Hepatocyte (in vitro differentiated cells): ENCODE results near the gene GPR149.

Source experiments
- EZH2 ChIP-seq: fragments of 200-600 bp; sonication (generic); IDR thresholded peaks from 2 replicates; pipeline ENCODE4 v1.6.1; 2016; ENCODE audit warnings: antibody characterized with exemption, mild to moderate bottlenecking, borderline replicate concordance
- EZH2phosphoT487 ChIP-seq: fragments of 200-600 bp; sonication (generic); IDR thresholded peaks from one replicate; pipeline ENCODE4 v1.6.1; 2018; ENCODE audit warnings: antibody characterized with exemption, mild to moderate bottlenecking, low read depth, moderate library complexity; ENCODE audit not compliant: unreplicated experiment, severe bottlenecking
- TF ChIP-seq, protein P1 (sequence below): fragments of 200-600 bp; sonication (generic); IDR thresholded peaks from 2 replicates; pipeline ENCODE4 v1.5.1; 2016; ENCODE audit warnings: antibody characterized with exemption, mild to moderate bottlenecking; ENCODE audit not compliant: poor library complexity

DNA sequence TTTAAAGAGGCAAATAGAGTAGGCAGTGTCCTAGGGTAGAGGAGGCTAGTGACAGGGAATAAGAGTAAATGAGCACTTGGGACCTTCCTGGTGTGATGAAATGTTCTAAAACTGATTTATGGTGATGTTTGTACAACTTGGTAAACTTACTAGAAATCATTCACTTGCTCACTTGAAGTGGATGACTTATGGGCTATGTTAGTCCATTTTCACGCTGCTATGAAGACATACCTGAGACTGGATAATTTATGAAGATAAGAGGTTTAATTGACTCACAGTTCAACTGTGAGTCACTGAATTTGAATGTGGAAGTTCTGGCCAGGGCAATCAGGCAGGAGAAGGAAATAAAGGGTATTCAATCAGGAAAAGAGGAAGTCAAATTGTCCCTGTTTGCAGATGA lies 74.0 kb downstream of the GPR149 start:
- TF ChIP-seq, protein P1, sequence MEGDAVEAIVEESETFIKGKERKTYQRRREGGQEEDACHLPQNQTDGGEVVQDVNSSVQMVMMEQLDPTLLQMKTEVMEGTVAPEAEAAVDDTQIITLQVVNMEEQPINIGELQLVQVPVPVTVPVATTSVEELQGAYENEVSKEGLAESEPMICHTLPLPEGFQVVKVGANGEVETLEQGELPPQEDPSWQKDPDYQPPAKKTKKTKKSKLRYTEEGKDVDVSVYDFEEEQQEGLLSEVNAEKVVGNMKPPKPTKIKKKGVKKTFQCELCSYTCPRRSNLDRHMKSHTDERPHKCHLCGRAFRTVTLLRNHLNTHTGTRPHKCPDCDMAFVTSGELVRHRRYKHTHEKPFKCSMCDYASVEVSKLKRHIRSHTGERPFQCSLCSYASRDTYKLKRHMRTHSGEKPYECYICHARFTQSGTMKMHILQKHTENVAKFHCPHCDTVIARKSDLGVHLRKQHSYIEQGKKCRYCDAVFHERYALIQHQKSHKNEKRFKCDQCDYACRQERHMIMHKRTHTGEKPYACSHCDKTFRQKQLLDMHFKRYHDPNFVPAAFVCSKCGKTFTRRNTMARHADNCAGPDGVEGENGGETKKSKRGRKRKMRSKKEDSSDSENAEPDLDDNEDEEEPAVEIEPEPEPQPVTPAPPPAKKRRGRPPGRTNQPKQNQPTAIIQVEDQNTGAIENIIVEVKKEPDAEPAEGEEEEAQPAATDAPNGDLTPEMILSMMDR = no peak
- TF ChIP-seq EZH2 = no peak
- no peak for TF ChIP-seq EZH2phosphoT487
